Esophagus muscularis mucosa (tissue), 4 donors: ENCODE data around the gene CCNF. TPM values are rescaled to one million over a fixed set of nuclear protein-coding genes. Genes with fewer than 3 reads are reported as not detected.

ENCODE experiments used
- DNase-seq: peaks from one replicate; pipeline ENCODE4 v3.0.0-alpha.2; 2017; ENCODE audit errors: extremely low spot score
- H3K27ac ChIP-seq, 4 donors: fragments of 200-600 bp; sonication (generic); replicated peaks in 1 of 4; 1 replicate in 3 of 4; 2 replicates in 1 of 4; pipeline ENCODE4 v1.5.1; 2016 to 2019; ENCODE audit warnings: mild to moderate bottlenecking in 1 of 4
- H3K27me3 ChIP-seq, 4 donors: fragments of 200-600 bp; sonication (generic); one replicate each; pipeline versions ENCODE4 v1.5.1 to v1.6.0; 2016 to 2019
- H3K36me3 ChIP-seq, 4 donors: fragments of 200-600 bp; sonication (generic); one replicate each; pipeline ENCODE4 v1.5.1; 2016 to 2019
- H3K4me1 ChIP-seq, 4 donors: fragments of 200-600 bp; sonication (generic); one replicate each; pipeline ENCODE4 v1.5.1; 2016 to 2019
- H3K4me3 ChIP-seq, 4 donors: fragments of 200-600 bp; sonication (generic); 1 replicate in 2 of 4; 2 replicates in 2 of 4; pipeline ENCODE4 v1.5.1; 2016 to 2019; ENCODE audit warnings: mild to moderate bottlenecking in 4 of 4, moderate library complexity in 1 of 4
- H3K9me3 ChIP-seq, 4 donors: fragments of 200-600 bp; sonication (generic); 1 replicate in 3 of 4; 2 replicates in 1 of 4; pipeline ENCODE4 v1.5.1; 2016 to 2019
- CTCF ChIP-seq, 3 experiments: fragments of 200-600 bp in 2 of 3; fragments of 450-650 bp in 1 of 3; sonication (generic) in 2 of 3; IDR thresholded peaks; one replicate each; pipeline ENCODE4 v1.5.1; 2017 to 2019; ENCODE audit warnings: antibody characterized with exemption in 3 of 3, mild to moderate bottlenecking in 2 of 3, moderate library complexity in 1 of 3
- EP300 ChIP-seq: sonication (generic); formaldehyde crosslinking; IDR thresholded peaks from one replicate; pipeline ENCODE4 v1.6.1; 2017; ENCODE audit warnings: antibody characterized with exemption
- POLR2A ChIP-seq: fragments of 450-650 bp; IDR thresholded peaks from one replicate; pipeline ENCODE4 v1.6.1; 2017; ENCODE audit warnings: antibody characterized with exemption, moderate library complexity, mild to moderate bottlenecking, low read depth
- POLR2AphosphoS5 ChIP-seq, 2 donors: sonication (generic); formaldehyde crosslinking; IDR thresholded peaks; one replicate each; pipeline ENCODE4 v1.6.1; 2017; ENCODE audit warnings: antibody characterized with exemption in 2 of 2
- WGBS: methylation state at CpG from one replicate; pipeline ENCODE4 v1.1.5; 2018; 5-methylcytosine and 5-hydroxymethylcytosine counted together
- intact Hi-C: fragments of 100-400 bp; cut with DNase I; formaldehyde crosslinking; loops from one replicate; pipeline ENCODE4 v1.15.1; 2023
- total RNA-seq, 4 donors: library from RNA; depleted of rRNA; stranded (reverse); fragments of >200 nt; gene quantifications; one replicate each; pipeline versions ENCODE4 v1.1.0 to v1.2.1, GENCODE V29; 2016

Gene CCNF
- total RNA-seq, 4 donors from 2014 or later, result 0.83 to 2.5 (median 1.5) TPM

GRCh38 chr16:2449118-2449517 is 19.9 kb downstream of the CCNF start:
- Histone ChIP-seq H3K27ac (no peak overlapping the region), H3K4me3 (no peak overlapping the region), H3K36me3 (peaks cover 0 to 55% (median 38%) of the 10 kb centered on the region in 4 donors), H3K4me1 (no peaks in the 10 kb centered on the region), H3K9me3 (no peaks in the 10 kb centered on the region), H3K27me3 (no peaks in the 10 kb centered on the region)
- WGBS, result 98% methylated on average over 9 of the region's 25 CpGs
- DNase-seq, result no peak
- TF ChIP-seq CTCF (IDR thresholded peaks at IDR 0.05) (no peak), POLR2A (no peak), EP300 (no peak), POLR2AphosphoS5 (IDR thresholded peaks at IDR 0.05) (no peak)
- intact Hi-C loops, result no loop called here

GRCh38 chr16:2450535-2450934 is 21.3 kb downstream of the CCNF start:
- peaks cover 0 to 47% (median 26%) of the 10 kb centered on the region in 4 donors for H3K36me3 ChIP-seq
- WGBS, result 87% methylated on average over 7 of the region's 8 CpGs
- TF ChIP-seq POLR2A (no peak), POLR2AphosphoS5 (IDR thresholded peaks at IDR 0.05) (no peak), EP300 (no peak), CTCF (IDR thresholded peaks at IDR 0.05) (no peak)

GRCh38 chr16:2450975-2451381 is 21.7 kb downstream of the CCNF start:
- no peak for TF ChIP-seq EP300
- TF ChIP-seq POLR2AphosphoS5 (IDR thresholded peaks at IDR 0.05), result no peak
- TF ChIP-seq POLR2A, result no peak
- TF ChIP-seq CTCF (IDR thresholded peaks at IDR 0.05), result no peak
- intact Hi-C loops, result no loop called here
- Histone ChIP-seq H3K27me3 (no peaks in the 10 kb centered on the region), H3K4me3 (no peak overlapping the region), H3K27ac (no peak overlapping the region), H3K9me3 (no peaks in the 10 kb centered on the region), H3K36me3 (peaks cover 0 to 44% (median 24%) of the 10 kb centered on the region in 4 donors), H3K4me1 (no peaks in the 10 kb centered on the region)
- 94% methylated on average over 19 of the region's 19 CpGs for WGBS
- no peak for DNase-seq

More at GRCh38 chr16:2450535-2450934, 21.3 kb downstream of the CCNF start:
- DNase-seq, result no peak
- Histone ChIP-seq H3K4me1 (no peaks in the 10 kb centered on the region), H3K27me3 (no peaks in the 10 kb centered on the region), H3K27ac (no peak overlapping the region), H3K4me3 (no peak overlapping the region), H3K9me3 (no peaks in the 10 kb centered on the region)
- intact Hi-C loops, result no loop called here

GRCh38 chr16:2451851-2452320 is 22.6 kb downstream of the CCNF start:
- Histone ChIP-seq H3K27me3 (no peaks in the 10 kb centered on the region), H3K9me3 (no peaks in the 10 kb centered on the region), H3K4me1 (no peaks in the 10 kb centered on the region), H3K36me3 (peaks cover 0 to 42% (median 23%) of the 10 kb centered on the region in 4 donors), H3K27ac (no peak overlapping the region), H3K4me3 (no peak overlapping the region)
- intact Hi-C loops, result no loop called here
- TF ChIP-seq POLR2A, result no peak
- WGBS, result 91% methylated on average over 11 of the region's 18 CpGs
- no peak for DNase-seq

GRCh38 chr16:2452650-2453049 is 23.4 kb downstream of the CCNF start:
- H3K27me3 ChIP-seq, result no peaks in the 10 kb centered on the region
- no peak overlapping the region for H3K4me3 ChIP-seq
- intact Hi-C loops, result no loop called here
- H3K9me3 ChIP-seq, result no peaks in the 10 kb centered on the region
- no peaks in the 10 kb centered on the region for H3K4me1 ChIP-seq
- no peak for TF ChIP-seq POLR2AphosphoS5 (IDR thresholded peaks at IDR 0.05)
- no peak for TF ChIP-seq CTCF (IDR thresholded peaks at IDR 0.05)
- no peak for TF ChIP-seq EP300
- no peak for TF ChIP-seq POLR2A
- DNase-seq, result no peak
- H3K36me3 ChIP-seq, result peaks cover 0 to 38% (median 24%) of the 10 kb centered on the region in 4 donors
- 95% methylated on average over 8 of the region's 8 CpGs for WGBS
- no peak overlapping the region for H3K27ac ChIP-seq
